Tibial artery (tissue), 4 donors: ENCODE results near the gene WDR43.

Experiments
- DNase-seq, 2 donors: peaks; one replicate each; pipeline ENCODE4 v3.0.0-alpha.2; 2019
- H3K27ac ChIP-seq, 2 donors: fragments of 200-600 bp; sonication (generic) in 1 of 2; 1 replicate in 1 of 2; 2 replicates in 1 of 2; pipeline ENCODE4 v1.5.1; 2018 to 2019; ENCODE audit warnings: mild to moderate bottlenecking in 1 of 2
- H3K27me3 ChIP-seq, 2 donors: fragments of 200-600 bp; sonication (generic) in 1 of 2; one replicate each; pipeline versions ENCODE4 v1.5.1 to v1.6.0; 2016 to 2019
- H3K36me3 ChIP-seq, 3 donors: fragments of 200-600 bp; sonication (generic) in 2 of 3; one replicate each; pipeline ENCODE4 v1.5.1; 2016 to 2019; ENCODE audit warnings: mild to moderate bottlenecking in 2 of 3
- H3K4me1 ChIP-seq, 4 donors: fragments of 200-600 bp; sonication (generic) in 2 of 4; 1 replicate in 3 of 4; 2 replicates in 1 of 4; pipeline ENCODE4 v1.5.1; 2016 to 2019
- H3K4me3 ChIP-seq, 2 donors: fragments of 200-600 bp; sonication (generic) in 1 of 2; 1 replicate in 1 of 2; 2 replicates in 1 of 2; pipeline ENCODE4 v1.5.1; 2018 to 2019; ENCODE audit warnings: mild to moderate bottlenecking in 2 of 2
- H3K9me3 ChIP-seq, 3 donors: fragments of 200-600 bp; sonication (generic) in 1 of 3; one replicate each; pipeline ENCODE4 v1.5.1; 2016 to 2019
- CTCF ChIP-seq, 2 experiments: fragments of 200-600 bp in 1 of 2; fragments of 450-650 bp in 1 of 2; IDR thresholded peaks; one replicate each; pipeline ENCODE4 v1.5.1; 2017 to 2019; ENCODE audit warnings: antibody characterized with exemption in 2 of 2, mild to moderate bottlenecking in 1 of 2, moderate library complexity in 1 of 2
- intact Hi-C: fragments of 100-400 bp; cut with DNase I; formaldehyde crosslinking; loops from one replicate; pipeline ENCODE4 v1.15.0; 2023; ENCODE audit warnings: low total_unique reads

WDR43 gene

GRCh38 chr2:28994074-28994473 is 99.6 kb downstream of the WDR43 start:
- Histone ChIP-seq H3K4me3 (no peak overlapping the region), H3K4me1 (peaks cover 0 to 10% (median 4%) of the 10 kb centered on the region in 4 donors), H3K27ac (no peak overlapping the region), H3K36me3 (no peaks in the 10 kb centered on the region), H3K27me3 (no peaks in the 10 kb centered on the region), H3K9me3 (no peaks in the 10 kb centered on the region)
- no peak for DNase-seq
- intact Hi-C loops = no loop called here
- no peak for TF ChIP-seq CTCF (IDR thresholded peaks at IDR 0.05)

- intact Hi-C loops = no loop called here
- Histone ChIP-seq H3K36me3 (no peaks in the 10 kb centered on the region), H3K4me3 (no peak overlapping the region), H3K27ac (no peak overlapping the region), H3K9me3 (no peaks in the 10 kb centered on the region), H3K27me3 (no peaks in the 10 kb centered on the region), H3K4me1 (peaks cover 0 to 10% (median 4%) of the 10 kb centered on the region in 4 donors)
- DNase-seq = no peak
- no peak for TF ChIP-seq CTCF (IDR thresholded peaks at IDR 0.05)
These were observed 100.2 kb downstream of the WDR43 start for GRCh38 chr2:28994679-28995078.

GRCh38 chr2:28995765-28996750 is 101.6 kb downstream of the WDR43 start:
- intact Hi-C loops = no loop called here
- no peaks in the 10 kb centered on the region for H3K36me3 ChIP-seq
- peaks cover 0 to 6% (median 4%) of the 10 kb centered on the region in 4 donors for H3K4me1 ChIP-seq
- H3K4me3 ChIP-seq = no peak overlapping the region
- H3K9me3 ChIP-seq = no peaks in the 10 kb centered on the region
- no peak for TF ChIP-seq CTCF (IDR thresholded peaks at IDR 0.05)
- DNase-seq = no peak
- no peak overlapping the region for H3K27ac ChIP-seq
- H3K27me3 ChIP-seq = no peaks in the 10 kb centered on the region

GRCh38 chr2:28997237-28997846 is 102.9 kb downstream of the WDR43 start:
- no peak overlapping the region for H3K27ac ChIP-seq
- no peaks in the 10 kb centered on the region for H3K27me3 ChIP-seq
- intact Hi-C loops = no loop called here

More at GRCh38 chr2:28997237-28997846, 102.9 kb downstream of the WDR43 start:
- TF ChIP-seq CTCF (IDR thresholded peaks at IDR 0.05) = no peak
- no peaks in the 10 kb centered on the region for H3K9me3 ChIP-seq
- no peak overlapping the region for H3K4me3 ChIP-seq
- no peak for DNase-seq
- H3K4me1 ChIP-seq = no peaks in the 10 kb centered on the region
- H3K36me3 ChIP-seq = no peaks in the 10 kb centered on the region
